ENCODE results near the gene LAMA2. TPM values are rescaled to one million over a fixed set of nuclear protein-coding genes. Genes with fewer than 3 reads are reported as not detected.

Gene LAMA2
- total RNA-seq, 1 donor from 2014 or later, result 88.8 TPM

GRCh38 chr6:129542705-129543104 lies 659.8 kb downstream of the LAMA2 start:
- DNase-seq (ENCODE audit: low spot score), result no peak
- intact Hi-C loops (cut with DNase I), result no loop called here

GRCh38 chr6:129543981-129544380 lies 661.0 kb downstream of the LAMA2 start:
- ATAC-seq, result no peak

More at GRCh38 chr6:129542705-129543104, 659.8 kb downstream of the LAMA2 start:
- ATAC-seq, result no peak

GRCh38 chr6:129544892-129545612 lies 662.1 kb downstream of the LAMA2 start:
- ATAC-seq, result no peak
- intact Hi-C loops (cut with DNase I), result no loop called here
- DNase-seq (ENCODE audit: low spot score), result no peak

More at GRCh38 chr6:129543981-129544380, 661.0 kb downstream of the LAMA2 start:
- DNase-seq (ENCODE audit: low spot score), result no peak
- intact Hi-C loops (cut with DNase I), result no loop called here

- ATAC-seq (no peak), DNase-seq (ENCODE audit: low spot score) (no peak)
- intact Hi-C loops (cut with DNase I), result no loop called here
Observed at GRCh38 chr6:129546702-129547101, 663.8 kb downstream of the LAMA2 start.

- ATAC-seq (no peak), DNase-seq (ENCODE audit: low spot score) (no peak)
- intact Hi-C loops (cut with DNase I), result no loop called here
Observed at GRCh38 chr6:129551486-129551885, 668.5 kb downstream of the LAMA2 start.

GRCh38 chr6:129552413-129552812 lies 669.5 kb downstream of the LAMA2 start:
- ATAC-seq (no peak), DNase-seq (ENCODE audit: low spot score) (no peak)
- intact Hi-C loops (cut with DNase I), result no loop called here

- DNase-seq (ENCODE audit: low spot score), result no peak
- intact Hi-C loops (cut with DNase I), result no loop called here
- ATAC-seq, result no peak
Observed at GRCh38 chr6:129555206-129555832, 672.4 kb downstream of the LAMA2 start.

GRCh38 chr6:129558248-129558647 lies 675.3 kb downstream of the LAMA2 start:
- no peak for DNase-seq (ENCODE audit: low spot score)
- intact Hi-C loops (cut with DNase I), result no loop called here
- ATAC-seq, result no peak

- intact Hi-C loops (cut with DNase I), result loop anchor here (10.0 kb wide), 1 partner anchor 71 kb away; no protein-coding TSS in a partner anchor
- ATAC-seq (no peak), DNase-seq (ENCODE audit: low spot score) (no peak)
Observed at GRCh38 chr6:129565366-129565765, 682.4 kb downstream of the LAMA2 start.

- DNase-seq (ENCODE audit: low spot score), result no peak
- intact Hi-C loops (cut with DNase I), result loop anchor here (10.0 kb wide), 1 partner anchor 71 kb away; no protein-coding TSS in a partner anchor
- no peak for ATAC-seq
Observed at GRCh38 chr6:129565811-129566210, 682.9 kb downstream of the LAMA2 start.
